GM19351 (cell line): ENCODE measurements around the gene SPPL2C.
"Not testable (repeated sequence)": the region's sequence is repeated elsewhere in the genome, so short reads cannot be mapped to it uniquely, and the experiment has no call there.

Experiments used
- ATAC-seq: cut with Tn5 transposase; IDR thresholded peaks from one replicate; pipeline ENCODE4 v1.9.1; 2021; ENCODE audit warnings: mild to moderate bottlenecking, moderate library complexity; ENCODE audit not compliant: unreplicated experiment

Gene SPPL2C

DNA sequence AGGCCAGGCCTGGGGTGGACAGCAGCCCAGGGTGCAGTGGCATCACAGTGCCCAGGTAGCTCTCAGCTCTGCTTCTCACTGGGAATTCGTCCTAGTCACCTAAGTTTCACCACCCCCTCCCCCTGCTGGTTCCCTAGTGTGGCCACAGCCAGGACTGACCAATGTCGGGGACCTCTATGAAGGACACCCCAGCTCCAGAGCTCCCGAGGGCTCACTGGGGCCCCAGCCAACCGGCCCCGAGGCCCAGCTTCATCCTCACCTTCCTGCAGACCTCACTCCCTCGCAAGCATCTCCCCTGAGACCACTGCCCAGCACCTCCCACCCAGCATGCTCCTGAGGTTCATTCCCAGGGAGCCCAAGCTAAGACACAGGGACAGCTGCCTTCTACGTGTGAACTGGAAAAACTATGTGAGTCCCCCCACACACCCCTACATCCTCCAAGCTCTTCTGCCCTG, 4.9 kb downstream of the SPPL2C start:
- ATAC-seq, result no peak

DNA sequence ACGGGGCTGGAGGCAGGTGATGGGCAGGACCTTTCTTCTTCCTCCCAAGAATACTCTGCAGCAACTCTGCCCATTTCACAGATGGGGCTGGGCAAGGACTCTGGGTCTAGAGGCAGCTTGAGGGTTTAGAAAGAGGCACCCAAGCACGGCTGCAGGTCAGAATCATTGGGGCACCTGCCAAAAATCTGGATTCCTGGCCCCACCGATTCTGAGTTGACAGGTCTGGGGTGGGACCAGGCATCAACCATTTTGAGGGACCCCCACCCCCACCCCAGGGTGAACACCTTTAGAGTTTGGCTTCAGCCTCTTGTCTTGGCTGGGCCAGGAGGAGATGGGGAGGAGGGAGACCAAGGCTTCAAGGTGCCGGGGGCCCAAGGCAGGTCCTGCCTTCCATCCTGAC, 5.3 kb downstream of the SPPL2C start:
- ATAC-seq, result no peak

GRCh38 chr17:45850468-45850867, 5.8 kb downstream of the SPPL2C start:
- no peak for ATAC-seq

GRCh38 chr17:45851022-45851421, 6.3 kb downstream of the SPPL2C start:
- no peak for ATAC-seq

GRCh38 chr17:45851464-45851863, 6.8 kb downstream of the SPPL2C start:
- no peak for ATAC-seq

DNA sequence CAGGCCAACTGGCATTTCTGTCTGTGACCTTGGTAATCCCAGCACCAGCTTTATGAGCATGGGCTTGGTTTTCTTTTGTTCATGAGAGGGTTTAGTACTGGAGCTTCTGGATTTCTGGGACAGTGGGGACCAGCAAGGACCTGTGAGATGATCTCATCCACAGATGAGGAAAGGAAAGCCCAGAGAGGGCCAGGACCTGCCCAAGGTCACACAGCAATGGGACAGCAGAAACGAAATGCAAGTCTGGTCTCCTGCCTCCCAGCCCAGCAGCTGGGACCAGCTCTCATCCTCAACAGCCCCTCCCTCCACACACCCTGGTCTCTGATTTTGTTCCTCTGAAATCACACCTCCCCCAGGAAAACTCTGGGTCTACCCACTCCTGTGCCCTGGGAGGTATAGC, 7.2 kb downstream of the SPPL2C start:
- ATAC-seq, result no peak

- no peak for ATAC-seq
Observed at GRCh38 chr17:45852535-45853297, 8.0 kb downstream of the SPPL2C start.

DNA sequence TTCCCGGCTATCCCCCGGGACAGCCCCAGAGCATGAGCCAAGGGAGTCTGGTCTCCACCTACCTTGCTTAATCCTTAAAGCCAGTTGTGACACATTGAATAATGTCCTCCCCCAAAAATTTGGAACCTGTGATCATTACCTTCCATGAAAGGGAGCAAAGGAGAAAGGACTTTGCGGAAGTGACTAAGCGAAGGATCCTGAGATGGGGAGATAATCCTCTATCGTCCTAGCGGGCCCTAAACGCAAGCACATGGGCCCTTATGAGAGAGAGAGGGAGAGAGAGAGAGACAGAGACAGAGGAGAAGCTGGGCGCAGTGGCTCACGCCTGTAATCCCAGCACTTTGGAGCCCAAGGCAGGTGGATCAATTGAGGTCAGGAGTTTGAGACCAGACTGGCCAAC, 9.5 kb downstream of the SPPL2C start:
- no peak for ATAC-seq

- no peak for ATAC-seq
Observed at GRCh38 chr17:45855691-45856336, 11.1 kb downstream of the SPPL2C start.

GRCh38 chr17:45857977-45858708, 13.5 kb downstream of the SPPL2C start:
- ATAC-seq, result no peak

- no peak for ATAC-seq
Observed at GRCh38 chr17:45861165-45861564, 16.5 kb downstream of the SPPL2C start.

DNA sequence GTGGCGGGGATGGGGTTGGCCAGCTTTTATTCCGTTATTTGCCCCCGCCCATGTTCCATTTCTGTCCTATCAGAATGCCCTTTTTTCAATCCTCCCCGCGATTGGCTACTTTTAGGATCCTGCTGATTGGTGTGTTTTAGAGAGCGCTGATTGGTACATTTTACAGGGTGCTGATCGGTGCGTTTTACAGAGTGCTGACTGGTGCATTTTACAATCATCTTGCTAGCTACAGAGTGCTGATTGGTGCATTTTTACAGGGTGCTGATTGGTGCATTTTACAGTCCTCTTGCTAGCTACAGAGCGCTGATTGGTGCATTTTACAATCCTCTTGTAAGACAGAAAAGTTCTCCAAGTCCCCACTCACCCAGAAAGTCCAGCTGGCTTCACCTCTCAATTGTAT, 17.4 kb downstream of the SPPL2C start:
- ATAC-seq, result not testable (repeated sequence)

DNA sequence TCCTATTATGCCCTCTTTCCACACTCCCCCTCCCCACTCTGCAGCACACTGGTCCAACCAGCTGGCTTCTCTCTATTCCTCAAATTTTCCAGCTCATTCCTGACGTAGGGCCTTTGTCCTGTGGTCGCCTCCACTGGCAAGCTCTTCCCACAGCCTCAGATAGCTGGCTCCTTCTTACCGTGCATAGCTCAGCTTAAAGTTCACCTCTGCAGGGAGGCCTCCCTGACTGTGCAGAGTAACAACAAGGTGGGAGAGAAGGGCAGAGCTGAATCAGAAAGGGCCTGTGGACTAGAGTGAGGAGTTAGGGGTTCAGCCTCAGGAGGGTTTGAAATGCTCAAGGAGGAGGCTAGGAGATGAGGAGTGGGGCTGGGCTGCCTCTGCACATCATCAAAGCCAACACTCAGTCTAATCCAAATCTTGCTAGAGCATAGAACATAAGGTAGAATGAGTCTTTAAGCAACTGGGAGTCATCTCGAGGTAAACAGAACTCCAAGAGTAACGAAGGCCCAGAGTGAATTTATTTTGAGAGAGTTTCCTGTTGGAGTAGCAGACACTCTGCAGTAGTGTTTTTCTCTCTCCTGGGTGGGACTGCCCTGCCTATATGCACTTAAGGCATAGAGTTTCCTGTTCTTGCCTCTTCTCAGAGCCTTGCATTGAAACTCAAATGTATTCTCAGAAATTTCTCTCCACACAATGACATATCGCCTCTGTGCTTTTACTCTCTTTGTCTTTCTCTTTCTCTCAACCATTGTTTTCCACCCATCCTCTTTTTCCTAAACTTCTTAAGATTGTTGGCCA, 19.4 kb downstream of the SPPL2C start:
- ATAC-seq, result no peak

- no peak for ATAC-seq
Observed at GRCh38 chr17:45867171-45867570, 22.5 kb downstream of the SPPL2C start.

DNA sequence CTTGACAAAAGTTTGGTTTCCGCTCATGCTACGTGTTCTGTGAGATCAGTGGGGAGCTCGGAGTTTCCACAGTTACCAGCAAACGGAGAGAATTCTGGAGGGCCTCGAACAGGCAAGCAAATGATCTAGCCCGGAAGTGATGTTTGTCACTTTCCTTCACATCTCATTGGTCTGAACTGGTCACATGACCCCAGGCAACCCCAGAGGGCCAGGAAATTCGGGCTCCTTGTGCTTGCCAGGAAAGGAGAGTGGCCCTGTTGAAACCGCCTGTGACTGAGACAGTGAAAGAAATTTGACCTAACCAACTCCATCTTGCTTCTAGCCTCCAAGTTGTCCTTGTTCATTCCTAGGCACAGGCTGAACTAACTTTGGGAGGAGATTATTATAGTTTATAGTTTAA, 23.0 kb downstream of the SPPL2C start:
- ATAC-seq, result no peak

- ATAC-seq, result no peak
Observed at GRCh38 chr17:45868276-45868675, 23.6 kb downstream of the SPPL2C start.

GRCh38 chr17:45869676-45870341, 25.1 kb downstream of the SPPL2C start:
- no peak for ATAC-seq

DNA sequence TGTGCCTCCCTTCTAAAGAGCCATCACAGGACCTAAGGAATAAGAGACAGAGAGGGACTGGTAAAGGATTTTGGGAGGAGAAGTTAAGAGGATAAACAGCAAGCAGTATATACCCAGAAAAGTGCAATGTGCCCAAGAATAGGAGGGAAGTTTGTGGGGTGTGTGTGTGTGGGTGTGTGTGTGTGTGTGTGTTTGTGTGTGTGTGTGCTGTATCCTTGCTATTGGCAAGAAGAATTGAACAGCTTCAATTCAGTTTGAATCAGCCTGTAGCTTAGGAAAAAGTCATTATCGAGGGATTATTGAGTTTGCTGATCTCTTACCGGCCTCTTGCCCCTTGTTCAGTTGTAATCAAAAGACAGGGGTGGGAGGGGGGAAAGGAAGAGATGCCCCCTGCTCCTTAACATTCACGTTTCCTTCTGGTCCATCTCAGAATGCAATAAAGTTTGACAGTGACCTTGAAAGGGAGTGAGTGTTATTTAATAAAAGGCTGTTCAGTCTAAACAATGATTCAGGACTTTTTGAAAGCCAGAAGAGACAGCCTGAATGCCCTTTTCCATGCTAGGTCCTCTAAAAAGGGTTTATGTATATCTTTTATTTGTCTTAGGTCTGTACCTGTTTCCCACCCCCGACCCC, 25.8 kb downstream of the SPPL2C start:
- no peak for ATAC-seq

DNA sequence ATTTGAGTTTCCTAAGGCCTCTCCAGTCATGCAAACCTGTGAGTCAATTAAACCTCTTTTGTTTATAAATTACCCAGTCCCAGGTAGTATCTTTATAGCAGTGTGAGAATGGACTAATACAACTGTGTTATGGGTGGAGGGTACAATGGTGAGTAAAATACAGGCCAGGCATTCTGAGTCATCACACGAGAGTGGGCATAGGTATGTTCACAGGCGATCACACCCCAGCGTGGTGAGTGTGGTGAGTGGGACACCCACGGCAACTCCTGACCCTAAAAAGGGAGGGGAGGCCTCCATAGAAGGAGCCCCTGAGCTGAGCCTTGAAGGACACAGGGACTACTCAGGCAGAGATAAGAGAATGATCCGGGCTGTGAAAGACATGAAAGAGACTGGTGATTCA, 27.0 kb downstream of the SPPL2C start:
- ATAC-seq, result no peak

DNA sequence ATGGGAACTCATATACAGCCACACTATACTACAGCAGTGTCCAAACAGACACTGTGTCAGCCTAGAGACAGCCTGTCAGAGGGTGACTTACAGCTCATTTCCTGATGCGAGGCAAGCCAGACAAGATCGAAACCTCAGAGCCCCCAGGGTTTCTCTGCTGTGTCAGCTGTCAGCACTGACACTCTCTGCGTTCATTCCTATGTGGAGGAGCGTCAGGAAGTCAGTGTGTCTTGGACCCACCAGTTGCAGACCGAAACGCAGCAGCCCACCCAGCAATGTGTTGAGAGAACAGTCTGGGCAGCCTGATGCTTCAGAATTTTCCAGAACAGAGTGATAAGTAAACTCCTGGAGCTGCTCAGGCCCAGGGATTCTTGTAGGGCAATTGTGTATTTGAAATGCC, 29.0 kb downstream of the SPPL2C start:
- no peak for ATAC-seq
